Activated CD8-positive, alpha-beta T cell treated with anti-CD3 and anti-CD28 coated beads for 36 hours (primary cell): ENCODE results near the gene ZNF222. TPM values are rescaled to one million over a fixed set of nuclear protein-coding genes. Genes with fewer than 3 reads are reported as not detected.

ENCODE experiments used
- ATAC-seq: fragments of 200-7000 bp; cut with Tn5 transposase; one replicate; pipeline ENCODE4 v1.10.0; 2021; ENCODE audit warnings: mild to moderate bottlenecking, moderate library complexity
- CTCF ChIA-PET: fragments of 350-600 bp; sonication (Branson Sonifier 250); formaldehyde crosslinking; loops from one replicate; lab custom pipeline; 2021; ENCODE audit warnings: antibody characterized with exemption; lab: Charles Lee
- POLR2A ChIA-PET: fragments of 350-600 bp; sonication (Branson Sonifier 250); formaldehyde crosslinking; loops from one replicate; lab custom pipeline; 2021; ENCODE audit warnings: antibody characterized with exemption; lab: Charles Lee
- DNase-seq: peaks from one replicate; pipeline ENCODE4 v3.0.0-alpha.2; 2020
- H3K27ac Mint-ChIP-seq: one replicate; pipeline ENCODE4 v1.8.0; 2021; ENCODE audit warnings: mild to moderate bottlenecking, mixed read lengths
- H3K27me3 Mint-ChIP-seq: one replicate; pipeline ENCODE4 v1.8.0; 2021; ENCODE audit warnings: mixed read lengths
- H3K36me3 Mint-ChIP-seq: one replicate; pipeline ENCODE4 v1.8.0; 2021; ENCODE audit warnings: low read depth, mixed read lengths
- H3K4me1 Mint-ChIP-seq: one replicate; pipeline ENCODE4 v1.8.0; 2021; ENCODE audit warnings: low read depth, mixed read lengths
- H3K4me3 Mint-ChIP-seq: one replicate; pipeline ENCODE4 v1.8.0; 2021; ENCODE audit warnings: mild to moderate bottlenecking, moderate library complexity, mixed read lengths
- H3K9me3 Mint-ChIP-seq: one replicate; pipeline ENCODE4 v1.8.0; 2021; ENCODE audit warnings: mixed read lengths
- CTCF ChIP-seq: fragments of 200-600 bp; IDR thresholded peaks from one replicate; pipeline ENCODE4 v1.8.0; 2022; ENCODE audit warnings: antibody characterized with exemption, mild to moderate bottlenecking
- intact Hi-C: fragments of 100-400 bp; cut with micrococcal nuclease; formaldehyde crosslinking; loops from one replicate; pipeline ENCODE4 v1.10.0; 2022
- total RNA-seq, 2 experiments: library from RNA; stranded (reverse); gene quantifications; one replicate each; pipeline ENCODE4 v1.2.3, GENCODE V29; 2021

The ZNF222 gene
- total RNA-seq, 2 experiments from 2014 or later = 1.5 to 2.3 TPM

GRCh38 chr19:44051650-44052402 lies 26.6 kb downstream of the ZNF222 start, which contains the start of gene ZNF223:
Gene ZNF223, plus strand, starts transcription at chr19:44052036. Its CDS starts 3,141 bp downstream, at chr19:44055177.
- POLR2A ChIA-PET = no interaction called here

GRCh38 chr19:44055870-44056269 lies 30.7 kb downstream of the ZNF222 start:
- peaks cover 18% of the 10 kb centered on the region for H3K4me1 Mint-ChIP-seq
- ATAC-seq (no peak), DNase-seq (no peak)
- ChIA-PET POLR2A (no interaction called here), CTCF (no interaction called here)
- no peaks in the 10 kb centered on the region for H3K27me3 Mint-ChIP-seq
- TF ChIP-seq CTCF = no peak
- no peak overlapping the region for H3K27ac Mint-ChIP-seq
- H3K4me3 Mint-ChIP-seq = no peak overlapping the region
- peaks cover 8% of the 10 kb centered on the region for H3K9me3 Mint-ChIP-seq
- intact Hi-C loops = no loop called here
- H3K36me3 Mint-ChIP-seq = peaks cover 50% of the 10 kb centered on the region

More at GRCh38 chr19:44051650-44052402, 26.6 kb downstream of the ZNF222 start, which contains the start of gene ZNF223:
- intact Hi-C loops = no loop called here
- H3K9me3 Mint-ChIP-seq = peaks cover 8% of the 10 kb centered on the region
- peaks cover 20% of the 10 kb centered on the region for H3K4me1 Mint-ChIP-seq
- peak within 1 kb of the TSS; percentile 84 for H3K4me3 Mint-ChIP-seq
- no peaks in the 10 kb centered on the region for H3K27me3 Mint-ChIP-seq
- CTCF ChIA-PET = no interaction called here
- no peak for TF ChIP-seq CTCF
- H3K27ac Mint-ChIP-seq = peak within 1 kb of the TSS; percentile 81
- DNase-seq (peak; percentile 50), ATAC-seq (peak; percentile 74)
- peaks cover 30% of the 10 kb centered on the region for H3K36me3 Mint-ChIP-seq

DNA sequence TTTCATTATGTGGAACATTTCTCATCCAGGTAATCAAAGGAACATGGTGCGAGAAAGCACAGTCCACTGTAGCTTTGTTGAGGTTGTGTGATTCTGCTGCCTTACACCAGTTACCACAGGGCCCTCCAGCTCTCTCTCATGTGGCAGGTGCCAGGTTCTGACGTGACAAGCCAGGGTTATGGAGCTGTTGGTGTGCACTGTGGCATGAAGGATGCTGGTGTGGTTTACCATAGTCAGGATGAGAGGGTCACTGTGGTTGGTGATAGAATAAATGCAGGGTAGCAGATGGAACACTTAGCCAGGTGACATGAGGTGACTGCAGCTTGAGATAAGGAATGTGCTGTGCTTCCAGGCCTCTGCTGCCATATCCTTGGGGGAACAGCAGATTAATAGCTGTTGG lies 34.0 kb downstream of the ZNF222 start:
- H3K4me3 Mint-ChIP-seq = no peak overlapping the region
- ChIA-PET POLR2A (no interaction called here), CTCF (no interaction called here)
- intact Hi-C loops = no loop called here
- no peak for DNase-seq
- no peak for TF ChIP-seq CTCF
- no peak for ATAC-seq
- peaks cover 13% of the 10 kb centered on the region for H3K9me3 Mint-ChIP-seq
- H3K36me3 Mint-ChIP-seq = peaks cover 68% of the 10 kb centered on the region
- H3K27ac Mint-ChIP-seq = no peak overlapping the region
- H3K4me1 Mint-ChIP-seq = no peaks in the 10 kb centered on the region
- H3K27me3 Mint-ChIP-seq = no peaks in the 10 kb centered on the region

GRCh38 chr19:44061038-44061437 lies 35.9 kb downstream of the ZNF222 start:
- intact Hi-C loops = no loop called here
- Mint-ChIP-seq H3K4me3 (no peak overlapping the region), H3K27me3 (no peaks in the 10 kb centered on the region), H3K27ac (no peak overlapping the region), H3K36me3 (peaks cover 66% of the 10 kb centered on the region), H3K9me3 (peaks cover 16% of the 10 kb centered on the region), H3K4me1 (no peaks in the 10 kb centered on the region)
- no peak for TF ChIP-seq CTCF
- no peak for DNase-seq
- no peak for ATAC-seq
- ChIA-PET POLR2A (interaction anchor here (0.6 kb wide), 1 partner anchor 53 kb away, joined by 5 read pairs; no protein-coding TSS in a partner anchor), CTCF (no interaction called here)

DNA sequence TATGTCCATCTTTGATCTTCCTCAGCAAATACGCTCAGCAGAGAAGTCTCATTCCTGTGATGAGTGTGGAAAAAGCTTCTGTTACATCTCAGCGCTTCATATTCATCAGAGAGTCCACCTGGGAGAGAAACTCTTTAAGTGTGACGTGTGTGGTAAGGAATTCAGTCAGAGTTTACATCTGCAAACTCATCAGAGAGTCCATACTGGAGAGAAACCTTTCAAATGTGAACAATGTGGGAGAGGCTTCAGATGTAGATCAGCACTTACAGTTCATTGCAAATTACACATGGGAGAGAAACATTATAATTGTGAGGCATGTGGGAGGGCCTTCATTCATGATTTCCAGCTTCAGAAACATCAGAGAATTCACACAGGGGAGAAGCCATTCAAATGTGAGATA lies 41.1 kb downstream of the ZNF222 start:
- H3K27ac Mint-ChIP-seq = no peak overlapping the region
- no peaks in the 10 kb centered on the region for H3K27me3 Mint-ChIP-seq
- no peak for DNase-seq
- ChIA-PET CTCF (no interaction called here), POLR2A (interaction anchor here (0.9 kb wide), 1 partner anchor 11 kb away, joined by 3 read pairs; no protein-coding TSS in a partner anchor)
- no peak overlapping the region for H3K4me3 Mint-ChIP-seq
- no peak for TF ChIP-seq CTCF
- intact Hi-C loops = no loop called here
- H3K9me3 Mint-ChIP-seq = peaks cover 47% of the 10 kb centered on the region
- H3K4me1 Mint-ChIP-seq = peaks cover 4% of the 10 kb centered on the region
- no peak for ATAC-seq
- H3K36me3 Mint-ChIP-seq = peaks cover 63% of the 10 kb centered on the region
